ENCODE measurements around the gene IRGM.
"Not testable (repeated sequence)": the region's sequence is repeated elsewhere in the genome, so short reads cannot be mapped to it uniquely, and the experiment has no call there.

The IRGM gene, protein sequence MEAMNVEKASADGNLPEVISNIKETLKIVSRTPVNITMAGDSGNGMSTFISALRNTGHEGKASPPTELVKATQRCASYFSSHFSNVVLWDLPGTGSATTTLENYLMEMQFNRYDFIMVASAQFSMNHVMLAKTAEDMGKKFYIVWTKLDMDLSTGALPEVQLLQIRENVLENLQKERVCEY
- 0 to 1.3 (median 0.08) reads per million in 17 experiments for total RNA-seq

DNA sequence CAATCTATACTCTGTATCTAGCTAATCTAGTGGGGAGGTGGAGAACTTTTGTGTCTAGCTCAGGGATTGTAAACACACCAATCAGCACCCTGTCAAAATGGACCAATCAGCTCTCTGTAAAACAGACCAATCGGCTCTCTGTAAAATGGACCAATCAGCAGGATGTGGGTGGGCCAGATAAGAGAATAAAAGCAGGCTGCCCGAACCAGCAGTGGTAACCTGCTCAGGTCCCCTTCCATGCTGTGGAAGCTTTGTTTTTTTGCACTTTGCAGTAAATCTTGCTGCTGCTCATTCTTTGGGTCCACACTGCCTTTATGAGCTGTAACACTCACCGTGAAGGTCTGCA lies at the start of gene IRGM:
Gene IRGM, plus strand, starts transcription at position 214 of the 346 bp plus-strand sequence. CDS start 1,603 bp downstream, outside the sequence.
- DNase-seq: not testable (repeated sequence)

GRCh38 chr5:150797384-150797783 lies 48.9 kb upstream of the IRGM start:
- no peak for DNase-seq

DNA sequence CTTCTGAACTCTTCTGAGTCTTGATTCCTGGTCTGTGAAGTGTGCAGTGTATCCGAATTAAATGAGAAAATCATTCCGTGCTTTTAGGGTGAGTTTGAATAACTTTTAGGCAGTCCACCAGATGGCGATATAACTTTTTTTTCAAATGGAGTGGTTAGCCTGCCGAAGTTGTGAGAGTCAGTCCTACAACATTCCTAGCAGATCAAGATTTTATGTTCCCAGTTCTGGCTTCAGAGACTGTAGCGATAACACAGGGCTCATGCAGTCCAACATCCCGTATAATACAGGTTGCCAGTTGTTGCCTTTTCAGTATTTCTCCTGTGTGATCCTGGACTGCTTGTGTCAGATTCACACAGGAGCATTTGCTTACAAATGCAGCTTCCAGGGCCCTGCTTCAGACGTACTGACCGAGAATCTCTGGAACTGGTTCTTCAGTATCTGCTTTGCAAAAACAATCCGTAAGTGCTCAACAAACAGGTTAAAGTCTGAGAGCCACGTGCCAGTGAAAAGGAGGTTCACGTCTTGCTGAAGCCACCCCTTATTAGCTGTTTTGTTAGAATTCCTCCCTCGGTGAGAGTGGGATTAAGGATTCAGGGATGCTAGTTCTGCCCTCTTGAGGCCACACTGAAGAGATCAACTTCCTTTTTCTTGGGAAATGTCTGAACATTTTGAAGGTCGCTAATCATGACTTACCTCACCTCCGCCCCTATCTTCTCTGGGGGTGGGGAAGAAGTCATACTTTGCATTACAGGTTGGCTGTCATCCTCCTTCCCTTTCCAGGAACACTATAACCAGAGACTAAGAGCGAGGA lies 45.0 kb upstream of the IRGM start:
- DNase-seq: peak; percentile 43 to 76 (median 64)

GRCh38 chr5:150804388-150804787 lies 41.9 kb upstream of the IRGM start:
- DNase-seq: no peak

- no peak for DNase-seq
Observed at GRCh38 chr5:150809363-150809762, 37.0 kb upstream of the IRGM start.

GRCh38 chr5:150815010-150815409 lies 31.3 kb upstream of the IRGM start:
- DNase-seq: no peak

- DNase-seq: no peak
Observed at GRCh38 chr5:150816946-150817345, 29.4 kb upstream of the IRGM start.

- no peak for DNase-seq
Observed at GRCh38 chr5:150829744-150830143, 16.6 kb upstream of the IRGM start.

- DNase-seq: not testable (repeated sequence)
Observed at GRCh38 chr5:150831821-150832220, 14.5 kb upstream of the IRGM start.

DNA sequence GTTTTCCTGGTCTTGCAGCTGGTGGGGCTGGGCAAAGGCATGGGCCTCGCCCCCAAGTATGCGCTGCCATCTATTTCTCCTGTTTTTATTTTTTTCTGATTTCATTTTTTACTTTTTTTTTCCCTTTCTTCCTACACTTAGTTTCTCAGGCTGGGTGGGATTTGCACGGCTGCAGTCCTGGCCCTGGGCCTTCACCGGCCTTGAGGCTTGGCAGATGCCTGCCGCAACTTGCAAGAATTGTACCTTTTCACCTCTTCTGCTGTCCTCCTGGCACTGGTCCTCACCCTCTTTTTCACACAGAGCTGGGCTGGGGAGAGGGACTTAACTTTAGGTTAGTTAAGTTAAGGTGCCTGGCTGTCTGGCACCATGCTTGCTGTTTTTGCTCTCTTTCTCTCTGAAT lies 10.3 kb upstream of the IRGM start:
- DNase-seq: no peak

DNA sequence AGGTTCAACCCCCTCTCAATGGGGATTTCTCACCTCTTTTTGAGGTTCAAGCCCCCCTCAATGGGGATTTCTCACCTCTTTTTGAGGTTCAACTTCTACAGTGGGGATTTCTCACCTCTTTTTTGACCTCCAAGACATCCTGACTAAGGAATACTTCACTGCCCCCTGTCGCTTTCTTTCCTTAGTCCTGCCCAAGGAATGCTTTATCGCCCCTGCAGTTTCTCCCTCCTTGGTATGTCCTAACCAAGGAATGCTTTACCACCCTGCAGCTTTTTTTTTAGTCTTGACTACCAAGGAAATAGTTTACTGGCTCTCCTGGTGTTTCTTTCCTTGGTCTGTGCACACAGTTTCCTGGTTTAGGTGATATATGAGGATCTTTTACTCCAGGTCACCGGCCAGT lies 9.6 kb upstream of the IRGM start:
- no peak for DNase-seq

DNA sequence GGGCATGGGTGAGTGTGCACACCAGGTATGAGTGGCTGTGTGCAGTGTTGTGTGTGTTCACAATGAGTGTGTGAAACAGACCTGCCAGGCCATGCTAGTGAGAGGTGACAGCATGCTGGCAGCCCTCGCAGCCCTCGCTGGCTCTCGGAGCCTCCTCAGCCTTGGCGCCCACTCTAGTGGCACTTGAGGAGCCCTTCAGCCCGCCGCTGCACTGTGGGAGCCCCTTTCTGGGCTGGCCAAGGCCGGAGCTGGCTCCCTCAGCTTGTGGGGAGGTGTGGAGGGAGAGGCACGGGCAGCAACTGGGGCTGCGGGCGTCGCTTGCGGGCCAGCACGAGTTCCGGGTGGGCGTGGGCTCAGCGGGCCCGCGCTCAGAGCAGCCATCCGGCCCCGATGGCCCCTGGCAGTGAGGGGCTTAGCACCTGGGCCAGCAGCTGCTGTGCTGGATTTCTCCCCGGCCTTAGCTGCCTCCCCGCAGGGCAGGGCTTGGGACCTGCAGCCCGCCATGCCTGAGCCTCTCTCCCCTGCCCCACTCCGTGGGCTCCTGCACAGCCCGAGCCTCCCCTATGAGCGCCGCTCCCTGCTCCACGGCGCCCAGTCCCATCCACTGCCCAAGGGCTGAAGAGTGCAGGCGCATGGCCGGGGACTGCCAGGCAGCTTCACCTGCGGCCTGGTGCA lies 999 bp upstream of the IRGM start:
- DNase-seq: not testable (repeated sequence)

DNA sequence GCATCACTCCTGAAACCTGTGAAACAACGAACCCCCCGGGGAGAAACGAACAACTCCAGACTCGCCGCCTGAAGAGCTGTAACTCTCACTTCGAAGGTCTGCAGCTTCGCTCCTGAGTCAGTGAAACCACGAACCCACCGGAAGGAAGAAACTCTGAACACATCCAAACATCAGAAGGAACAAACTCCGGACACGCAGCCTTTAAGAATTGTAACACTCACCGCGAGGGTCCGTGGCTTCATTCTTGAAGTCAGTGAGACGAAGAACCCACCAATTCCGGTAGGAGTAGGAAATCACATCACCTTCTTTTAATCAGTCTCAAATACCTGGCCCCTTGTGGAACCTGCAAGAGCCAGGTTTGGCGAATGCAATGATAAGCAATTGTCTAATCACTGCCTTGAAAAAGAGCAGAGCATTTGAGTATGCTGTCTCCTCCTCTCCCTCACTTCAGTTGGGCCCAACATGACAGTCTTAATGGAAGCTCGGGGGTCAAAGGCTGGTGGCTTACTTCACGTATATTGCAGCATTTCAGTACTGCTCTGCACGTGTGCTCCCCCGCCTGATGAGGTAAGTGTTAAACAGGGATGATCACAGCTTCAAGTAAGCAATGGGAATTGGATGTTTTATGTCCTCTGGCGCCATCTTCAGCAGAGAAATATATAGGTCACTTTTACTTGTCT lies 473 bp downstream of the IRGM start:
- peak; percentile 81 to 91 (median 88) for DNase-seq

- DNase-seq: no peak
Observed at GRCh38 chr5:150847334-150847695, 994 bp downstream of the IRGM start.

DNA sequence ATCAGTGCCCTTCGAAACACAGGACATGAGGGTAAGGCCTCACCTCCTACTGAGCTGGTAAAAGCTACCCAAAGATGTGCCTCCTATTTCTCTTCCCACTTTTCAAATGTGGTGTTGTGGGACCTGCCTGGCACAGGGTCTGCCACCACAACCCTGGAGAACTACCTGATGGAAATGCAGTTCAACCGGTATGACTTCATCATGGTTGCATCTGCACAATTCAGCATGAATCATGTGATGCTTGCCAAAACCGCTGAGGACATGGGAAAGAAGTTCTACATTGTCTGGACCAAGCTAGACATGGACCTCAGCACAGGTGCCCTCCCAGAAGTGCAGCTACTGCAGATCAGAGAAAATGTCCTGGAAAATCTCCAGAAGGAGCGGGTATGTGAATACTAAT lies 1.9 kb downstream of the IRGM start:
- DNase-seq: no peak

- DNase-seq: no peak
Observed at GRCh38 chr5:150851039-150851438, 4.7 kb downstream of the IRGM start.

GRCh38 chr5:150853561-150853960 lies 7.2 kb downstream of the IRGM start:
- peak in 2 of 4 experiments; percentile 4 to 46 for DNase-seq

DNA sequence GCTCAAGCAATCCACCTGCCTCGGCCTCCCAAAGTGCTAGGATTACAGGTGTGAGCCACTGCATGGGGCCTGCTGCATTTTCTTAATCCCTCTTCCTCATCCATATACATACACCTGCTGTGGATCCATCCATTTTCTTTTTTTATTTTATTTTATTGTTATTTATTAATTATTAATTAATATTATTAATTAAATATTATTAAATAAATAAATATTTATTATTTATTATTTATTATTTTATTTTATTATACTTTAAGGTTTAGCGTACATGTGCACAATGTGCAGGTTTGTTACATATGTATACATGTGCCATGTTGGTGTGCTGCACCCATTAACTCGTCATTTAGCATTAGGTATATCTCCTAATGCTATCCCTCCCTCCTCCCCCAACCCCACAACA lies 10.4 kb downstream of the IRGM start:
- not testable (repeated sequence) for DNase-seq

- DNase-seq: peak in 2 of 4 experiments; percentile 27 to 28
Observed at GRCh38 chr5:150860246-150860821, 14.0 kb downstream of the IRGM start.

DNA sequence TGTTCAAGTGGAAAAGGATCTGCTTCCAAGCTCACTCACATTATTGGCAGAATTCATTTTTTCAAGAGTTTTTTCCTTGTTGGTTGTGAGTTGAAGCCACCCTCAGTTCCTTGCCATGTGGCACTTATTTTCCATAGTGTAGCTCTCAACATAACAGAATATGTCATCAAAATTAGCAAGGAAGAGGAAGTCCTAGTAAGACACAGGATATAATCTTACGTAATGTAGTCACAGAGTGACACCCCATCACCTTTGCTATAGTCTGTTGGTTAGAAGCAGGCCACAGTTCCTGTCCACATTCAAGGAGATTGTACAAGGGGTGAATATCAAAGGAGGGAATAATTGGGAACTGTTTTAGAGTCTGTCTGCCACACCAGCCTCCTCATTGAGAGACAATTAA lies 15.7 kb downstream of the IRGM start:
- peak in 3 of 4 experiments; percentile 6 to 50 (median 49) for DNase-seq

GRCh38 chr5:150879358-150879757 lies 33.0 kb downstream of the IRGM start:
- DNase-seq: no peak

Measured in suppressor macrophage (primary cell).